Renal cortex interstitium (tissue), 11 donors: ENCODE measurements around the gene MBD3. TPM values are rescaled to one million over a fixed set of nuclear protein-coding genes. Genes with fewer than 3 reads are reported as not detected.
"Not testable (repeated sequence)": the region's sequence is repeated elsewhere in the genome, so short reads cannot be mapped to it uniquely, and the experiment has no call there.

Source experiments
- DNase-seq, 11 donors: peaks; one replicate each; pipeline ENCODE4 v3.0.0-alpha.2; 2013; ENCODE audit warnings: low read depth in 9 of 11, low spot score in 4 of 11; ENCODE audit errors: extremely low read depth in 1 of 11
- polyA plus RNA-seq, 3 donors: library from polyadenylated mRNA; unstranded; fragments of 120-200 nt; gene quantifications; one replicate each; pipeline ENCODE4 v1.2.1, GENCODE V29; 2013; ENCODE audit not compliant: insufficient read length in 3 of 3

MBD3 gene
- polyA plus RNA-seq, 3 donors: 41.3 to 77.7 (median 68.6) TPM

DNA sequence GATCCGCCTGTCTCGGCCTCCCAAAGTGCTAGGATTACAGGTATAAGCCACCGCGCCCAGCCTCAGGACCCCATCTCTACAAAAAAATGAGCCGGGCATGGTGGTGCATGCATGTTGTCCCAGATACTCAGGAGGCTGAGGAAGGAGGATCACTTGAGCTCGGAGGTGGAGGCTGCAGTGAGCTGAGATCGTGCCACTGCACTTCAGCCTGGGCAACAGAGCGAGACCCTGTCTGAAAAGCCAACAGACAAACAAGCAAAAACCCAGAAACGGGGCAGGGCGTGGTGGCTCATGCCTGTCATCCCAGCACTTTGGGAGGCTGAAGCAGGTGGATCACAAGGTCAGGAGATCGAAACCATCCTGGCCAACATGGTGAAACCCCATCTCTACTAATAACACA lies 61.8 kb downstream of the MBD3 start:
- not testable (repeated sequence) for DNase-seq

DNA sequence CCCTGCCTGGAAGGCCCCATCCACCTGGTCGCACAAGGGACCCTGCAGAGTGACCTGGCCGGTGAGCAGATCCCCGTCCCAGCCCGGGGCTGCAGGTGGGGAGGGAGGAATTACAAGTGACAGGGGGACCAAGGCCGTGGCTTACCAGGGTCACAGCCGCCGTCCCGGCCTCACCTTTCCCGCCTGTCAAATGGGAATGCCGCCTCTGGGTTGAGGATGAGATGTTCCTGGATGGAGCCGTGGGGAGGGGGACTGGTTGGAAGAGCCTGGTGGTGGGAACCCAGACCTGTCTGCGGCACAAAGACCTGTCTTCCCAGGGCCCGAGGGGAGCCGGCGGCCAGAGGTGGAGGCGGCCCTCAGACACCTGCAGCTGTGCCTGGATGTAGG lies 63.2 kb downstream of the MBD3 start:
- no peak for DNase-seq

DNA sequence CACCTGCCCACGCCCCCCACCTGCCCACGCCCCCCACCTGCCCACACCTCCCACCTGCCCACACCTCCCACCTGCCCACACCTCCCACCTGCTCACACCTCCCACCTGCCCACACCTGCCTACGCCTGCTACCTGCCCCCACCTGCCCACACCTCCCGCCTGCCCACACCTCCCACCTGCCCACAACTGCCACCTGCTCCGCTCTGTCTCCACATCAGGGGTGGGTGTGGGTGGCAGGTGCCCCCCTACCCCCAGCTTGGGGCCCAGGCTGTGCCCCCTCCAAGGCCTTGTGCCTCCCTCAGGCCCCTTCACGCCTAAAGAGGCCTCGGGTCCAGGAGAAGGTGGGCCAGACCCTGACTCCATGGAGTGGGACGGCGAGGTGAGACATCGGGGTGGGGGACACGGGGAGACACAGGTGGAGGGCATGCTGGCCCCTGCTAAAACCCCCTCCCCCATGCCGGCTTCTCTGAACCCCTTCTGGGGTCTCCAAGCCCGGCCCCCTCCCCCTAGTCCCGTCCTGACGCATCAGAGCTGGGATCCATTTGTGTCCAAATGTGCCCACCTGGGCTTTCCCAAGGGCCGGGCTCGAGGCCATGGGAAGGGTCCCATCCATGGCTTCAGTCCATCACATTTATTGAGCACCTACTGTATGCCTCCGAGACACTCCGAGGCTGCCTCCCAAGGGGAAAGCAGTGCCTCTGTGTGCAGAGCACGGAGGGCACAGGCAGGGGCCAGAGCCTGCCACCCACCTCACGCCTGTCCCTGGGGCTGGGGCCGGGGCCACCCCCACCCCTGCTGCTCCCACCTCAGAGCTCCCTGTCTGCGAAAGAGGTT lies 63.9 kb downstream of the MBD3 start:
- no peak for DNase-seq

DNA sequence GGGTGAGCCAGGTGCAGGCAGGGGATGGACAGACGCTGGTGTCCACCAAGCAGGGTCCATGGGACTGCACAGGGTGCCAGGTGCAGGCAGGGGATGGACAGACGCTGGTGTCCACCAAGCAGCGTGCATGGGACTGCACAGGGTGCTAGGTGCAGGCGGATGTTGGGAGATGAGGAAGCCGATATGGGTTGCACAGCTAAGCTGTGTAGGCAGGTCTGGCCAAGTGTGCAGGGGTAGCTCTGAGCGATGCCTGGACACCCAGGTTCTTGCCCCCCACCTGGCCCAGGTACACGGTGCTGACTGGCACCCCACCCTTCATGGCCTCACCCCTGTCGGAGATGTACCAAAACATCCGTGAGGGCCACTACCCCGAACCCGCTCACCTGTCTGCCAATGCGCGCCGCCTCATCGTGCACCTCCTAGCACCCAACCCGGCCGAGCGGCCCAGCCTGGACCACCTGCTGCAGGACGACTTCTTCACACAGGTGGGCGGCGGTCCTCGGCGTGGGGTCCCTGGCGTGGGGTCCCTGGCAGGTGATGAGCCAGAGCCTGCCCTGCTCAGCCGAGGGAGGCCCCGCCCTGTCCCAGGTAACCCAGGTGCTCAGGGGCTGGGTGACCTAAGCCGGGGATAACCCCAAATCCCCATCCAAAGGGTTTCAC lies 64.9 kb downstream of the MBD3 start:
- DNase-seq: no peak

DNA sequence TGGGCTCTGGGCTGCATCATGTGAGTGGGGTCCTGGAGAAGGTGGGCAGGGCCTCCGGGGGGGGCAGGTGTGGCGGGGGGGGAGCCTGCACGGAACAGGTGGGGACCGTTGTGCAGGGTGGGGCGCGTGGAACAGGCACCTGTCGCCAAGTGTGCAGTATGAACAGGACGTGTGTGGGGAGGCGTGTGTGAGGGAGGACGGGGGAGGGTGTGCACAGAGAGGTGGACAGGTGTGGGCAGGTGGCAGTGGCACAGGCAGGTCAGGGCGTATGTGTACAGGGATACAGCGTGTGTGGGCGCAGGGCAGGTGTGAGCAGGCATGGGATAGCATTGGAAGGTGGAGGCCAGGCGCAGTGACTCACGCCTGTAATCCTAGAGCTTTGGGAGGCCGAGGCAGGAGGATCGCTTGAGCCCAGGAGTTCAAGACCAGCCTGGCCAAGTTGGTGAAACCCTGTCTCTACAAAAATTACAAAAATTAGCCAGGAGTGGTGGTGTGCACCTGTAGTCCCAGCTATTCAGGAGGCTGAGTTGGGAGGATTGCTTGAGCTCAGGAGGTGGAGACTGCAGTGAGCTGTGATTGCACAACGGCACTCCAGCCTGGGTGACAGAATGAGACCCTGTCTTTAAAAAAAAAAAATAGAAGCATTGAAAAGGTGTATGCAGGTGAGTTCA lies 65.6 kb downstream of the MBD3 start:
- DNase-seq: no peak

DNA sequence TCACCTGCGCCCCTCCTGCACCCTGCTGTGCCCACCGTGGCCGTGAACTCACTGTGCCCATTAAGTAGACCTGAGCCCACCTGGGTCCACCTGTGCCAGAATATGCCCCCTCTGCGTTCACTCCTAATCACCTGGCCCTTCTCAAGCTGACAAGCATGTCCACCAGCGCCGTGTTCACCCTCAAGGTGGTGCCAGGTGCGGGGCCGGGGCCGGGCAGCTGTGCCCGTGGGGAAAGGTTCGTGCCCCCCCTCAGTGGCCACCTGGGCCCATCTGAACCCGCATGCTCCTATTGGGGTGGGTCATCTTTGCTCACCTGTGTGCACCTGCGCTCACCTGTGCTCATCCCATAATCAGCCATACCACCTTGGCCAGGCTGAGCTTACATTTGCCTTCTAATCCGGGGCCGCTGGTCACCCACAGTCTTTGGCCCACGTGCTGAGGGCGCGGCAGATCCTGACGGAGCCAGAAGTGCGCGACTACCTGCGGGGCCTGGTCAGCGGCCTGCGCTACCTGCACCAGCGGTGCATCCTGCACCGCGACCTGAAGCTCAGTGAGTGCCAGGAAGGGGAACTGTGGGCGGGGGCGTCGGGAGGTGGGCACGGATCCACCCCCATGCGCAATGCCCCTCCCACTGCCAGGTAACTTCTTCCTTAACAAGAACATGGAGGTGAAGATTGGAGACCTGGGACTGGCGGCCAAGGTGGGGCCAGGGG lies 66.4 kb downstream of the MBD3 start:
- DNase-seq: no peak

DNA sequence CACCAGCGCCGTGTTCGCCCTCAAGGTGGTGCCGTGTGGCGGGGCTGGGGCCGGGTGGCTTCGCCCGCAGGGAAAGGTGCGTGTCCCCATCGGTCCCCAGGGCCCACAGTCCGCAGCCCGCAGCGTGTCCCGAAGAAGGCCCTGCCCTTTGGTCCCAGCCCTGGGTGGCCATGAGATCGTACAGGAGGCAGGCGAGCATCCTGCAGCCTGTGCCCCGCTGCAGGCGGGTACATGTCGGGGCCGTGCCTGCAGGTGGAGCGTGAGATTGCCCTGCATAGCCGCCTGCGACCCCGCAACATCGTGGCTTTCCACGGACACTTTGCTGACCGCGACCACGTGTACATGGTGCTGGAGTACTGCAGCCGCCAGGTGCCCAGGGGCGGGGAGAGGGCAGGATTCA lies 67.3 kb downstream of the MBD3 start:
- no peak for DNase-seq

DNA sequence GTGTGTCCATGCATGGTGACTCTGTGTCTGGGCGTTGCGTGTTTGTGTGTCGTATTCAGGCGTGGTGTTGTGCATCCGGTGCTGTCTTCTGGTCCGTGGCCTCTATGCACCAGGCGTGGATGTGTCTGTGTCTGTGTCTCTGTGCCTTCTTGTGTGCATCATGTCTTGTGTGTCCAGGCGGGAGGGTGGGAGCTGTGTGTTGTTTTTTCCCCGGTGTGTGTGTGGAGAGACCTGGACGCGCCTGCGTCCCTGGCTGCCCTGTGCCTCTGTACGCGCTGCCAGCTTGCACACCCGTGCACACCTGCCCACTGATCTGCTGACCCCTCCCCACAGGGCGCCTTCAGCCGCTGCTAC lies 67.7 kb downstream of the MBD3 start:
- DNase-seq: no peak

DNA sequence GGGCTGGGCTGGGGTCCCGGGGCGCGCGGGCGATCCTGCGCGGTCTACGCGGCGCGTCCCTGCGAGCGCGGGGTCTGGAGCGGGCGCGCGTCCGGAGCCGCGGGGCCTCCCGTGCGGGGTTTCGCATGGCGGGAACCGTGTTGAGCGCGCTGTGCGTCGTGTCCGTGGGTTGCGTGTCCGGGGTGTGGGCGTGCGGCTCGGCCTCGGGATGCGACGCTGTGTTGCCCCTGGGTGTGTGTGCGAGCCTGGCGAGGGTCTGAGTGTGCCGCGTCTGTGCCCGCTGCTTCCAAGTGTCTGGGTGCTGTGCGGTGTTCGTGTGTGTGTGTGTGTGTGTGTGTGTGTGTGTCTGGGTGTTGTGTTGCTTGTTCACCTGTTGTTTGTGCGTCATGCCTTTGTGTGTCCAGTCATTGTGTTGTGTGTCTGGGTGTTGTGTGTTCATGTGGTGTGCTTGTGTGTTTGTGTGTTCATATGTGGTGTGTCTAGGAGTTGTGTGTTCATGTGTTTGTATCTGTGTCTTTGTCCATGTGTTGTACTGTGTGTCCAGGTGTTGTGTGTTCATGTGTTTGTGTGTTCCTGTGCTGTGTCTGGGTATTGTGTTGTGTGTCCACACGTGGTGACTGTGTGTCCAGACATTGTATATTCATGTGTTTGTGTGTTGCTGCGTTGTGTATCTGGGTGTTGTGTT lies 68.2 kb downstream of the MBD3 start:
- no peak for DNase-seq

Other genes starting within 250 kb of the MBD3 start
- 10 to 100 TPM; 39.5 to 84.1 (median 76.6) TPM for gene NDUFS7, start 209.0 kb downstream of the MBD3 start, polyA plus RNA-seq
- gene GAMT, start 191.3 kb downstream of the MBD3 start, polyA plus RNA-seq: 10 to 100 TPM; 25.6 to 39.6 (median 37.4) TPM
- gene DAZAP1, start 185.3 kb downstream of the MBD3 start, polyA plus RNA-seq: 100 to 1,000 TPM in 1 of 3 donors, 10 to 100 TPM in 2; 79.6 to 103 (median 90.2) TPM
- gene RPS15, start 154.5 kb downstream of the MBD3 start, polyA plus RNA-seq: 100 to 1,000 TPM; 587 to 892 (median 766) TPM
- 1 to 10 TPM; 1.2 to 1.9 (median 1.5) TPM for gene APC2, start 142.7 kb downstream of the MBD3 start, polyA plus RNA-seq
- 10 to 100 TPM; 17.0 to 33.0 (median 31.3) TPM for gene C19orf25, start 113.7 kb downstream of the MBD3 start, polyA plus RNA-seq
- gene PCSK4, start 102.5 kb downstream of the MBD3 start, polyA plus RNA-seq: 10 to 100 TPM in 1 of 3 donors, 1 to 10 TPM in 2; 4.4 to 11.4 (median 7.8) TPM
- gene REEP6, start 101.7 kb downstream of the MBD3 start, polyA plus RNA-seq: 10 to 100 TPM; 14.5 to 28.1 (median 23.8) TPM
- gene ADAMTSL5, start 79.8 kb downstream of the MBD3 start, polyA plus RNA-seq: 1 to 10 TPM in 1 of 3 donors, under 1 TPM in 2; 0.47 to 1.2 (median 0.62) TPM
- under 1 TPM; 0.11 to 0.45 (median 0.14) TPM for gene PLK5, start 68.8 kb downstream of the MBD3 start, polyA plus RNA-seq
- gene MEX3D, start 24.5 kb downstream of the MBD3 start, polyA plus RNA-seq: 10 to 100 TPM; 19.3 to 33.9 (median 28.2) TPM
- 100 to 1,000 TPM in 2 of 3 donors, 10 to 100 TPM in 1; 86.1 to 129 (median 121) TPM for gene UQCR11, start 12.6 kb upstream of the MBD3 start, polyA plus RNA-seq
- gene TCF3, start 59.8 kb upstream of the MBD3 start, polyA plus RNA-seq: 100 to 1,000 TPM in 2 of 3 donors, 10 to 100 TPM in 1; 90.7 to 131 (median 105) TPM
- gene ONECUT3, start 160.6 kb upstream of the MBD3 start, polyA plus RNA-seq: under 1 TPM in 2 of 3 donors, not detected in 1; 0.04 to 0.08 TPM
- under 1 TPM; 0.56 to 1.00 (median 0.65) TPM for gene ATP8B3, start 219.4 kb upstream of the MBD3 start, polyA plus RNA-seq